HepG2 (cell line): Measurements from ENCODE around the gene TMEM116. TPM values are rescaled to one million over a fixed set of nuclear protein-coding genes. Genes with fewer than 3 reads are reported as not detected.

ENCODE experiments used
- ATAC-seq: fragments of 200-7000 bp; cut with Tn5 transposase; 3 replicates; pipeline ENCODE4 v1.9.1; 2020; ENCODE audit warnings: mild to moderate bottlenecking, moderate library complexity
- BruUV-seq: library from RNA; stranded (reverse); fragments of 400-500 nt; replicated peaks from 2 replicates; lab custom pipeline; 2021; lab: Mats Ljungman, UMichigan
- CTCF ChIA-PET: fragments of 300-600 bp; formaldehyde crosslinking; extraction: SDS; loops from one replicate; lab custom pipeline; 2021; ENCODE audit warnings: low total read pairs, inconsistent platforms, low intra/inter-chr PET ratio; lab: Yijun Ruan, JAX
- POLR2A ChIA-PET: fragments of 350-600 bp; sonication (Branson Sonifier 250); formaldehyde crosslinking; loops from one replicate; lab custom pipeline; 2020; ENCODE audit warnings: antibody characterized with exemption, inconsistent platforms; lab: Yijun Ruan, JAX
- DNase-seq: peaks from one replicate; pipeline ENCODE4 v3.0.0-alpha.2; 2015; ENCODE audit warnings: low spot score
- FAIRE-seq: peaks from 3 replicates; lab custom pipeline; 2011; peaks lifted over from hg19 to GRCh38; lab: Jason Lieb, UNC
- H2AFZ ChIP-seq: one replicate; pipeline ENCODE4 v1.6.1; 2011; ENCODE audit warnings: low read length, inconsistent platforms
- H3K27ac ChIP-seq: fragments of 300-600 bp; 3 replicates; pipeline ENCODE4 v1.8.0; 2011; ENCODE audit warnings: mixed run types, mild to moderate bottlenecking, mixed read lengths, low read length, inconsistent platforms; ENCODE audit not compliant: insufficient read depth; ENCODE audit errors: extremely low read length
- H3K27me3 ChIP-seq, 2 experiments: fragments of 200-600 bp in 1 of 2; 2 replicates in 1 of 2; 3 replicates in 1 of 2; pipeline versions ENCODE4 v1.6.0 to v1.8.0; 2011; ENCODE audit warnings: low read length in 2 of 2, mild to moderate bottlenecking in 2 of 2, moderate library complexity in 2 of 2, inconsistent platforms in 1 of 2; ENCODE audit not compliant: insufficient read depth in 2 of 2, control insufficient read depth in 1 of 2
- H3K36me3 ChIP-seq, 2 experiments: fragments of 200-600 bp in 1 of 2; replicated peaks in 1 of 2; 2 replicates in 1 of 2; 3 replicates in 1 of 2; pipeline versions ENCODE4 v1.5.1 to v1.8.0; 2011; ENCODE audit warnings: low read length in 2 of 2, inconsistent platforms in 1 of 2; ENCODE audit not compliant: insufficient read depth in 2 of 2, control insufficient read depth in 1 of 2
- H3K4me1 ChIP-seq: 2 replicates; pipeline ENCODE4 v1.5.1; 2012; ENCODE audit warnings: low read length, inconsistent platforms; ENCODE audit not compliant: insufficient read depth
- H3K4me2 ChIP-seq: 2 replicates; pipeline ENCODE4 v1.6.0; 2011; ENCODE audit warnings: low read depth, low read length, inconsistent platforms
- H3K4me3 ChIP-seq, 3 experiments: fragments of 200-600 bp in 1 of 3; sonication (generic), shearing (Covaris generic) in 1 of 3; replicated peaks in 1 of 3; 2 replicates each; pipeline ENCODE4 v1.5.1; 2011 to 2016; ENCODE audit warnings: low read length in 3 of 3, inconsistent platforms in 2 of 3, low read depth in 2 of 3, mild to moderate bottlenecking in 2 of 3, control low read depth in 1 of 3, mixed read lengths in 1 of 3; ENCODE audit not compliant: insufficient read depth in 1 of 3
- H3K79me2 ChIP-seq: one replicate; pipeline ENCODE4 v1.6.1; 2011; ENCODE audit warnings: low read length, inconsistent platforms; ENCODE audit not compliant: insufficient read depth
- H3K9ac ChIP-seq: 2 replicates; pipeline ENCODE4 v1.6.0; 2011; ENCODE audit warnings: mild to moderate bottlenecking, low read depth, low read length, inconsistent platforms; ENCODE audit not compliant: insufficient read depth
- H3K9me3 ChIP-seq: 2 replicates; pipeline ENCODE4 v1.5.1; 2012; ENCODE audit warnings: mild to moderate bottlenecking, low read length
- H4K20me1 ChIP-seq: 2 replicates; pipeline ENCODE4 v1.6.0; 2011; ENCODE audit warnings: inconsistent platforms, mild to moderate bottlenecking, low read length, moderate library complexity; ENCODE audit not compliant: insufficient read depth
- CEBPB ChIP-seq: IDR thresholded peaks from 2 replicates; pipeline ENCODE4 v1.6.1; 2011; ENCODE audit warnings: low read depth, low read length, improper control_type of control experiment, borderline replicate concordance
- CEBPG ChIP-seq: IDR thresholded peaks from 2 replicates; pipeline ENCODE4 v1.6.1; 2016
- FOXA1 ChIP-seq, 2 experiments: fragments of 450-650 bp in 1 of 2; sonication (generic) in 1 of 2; formaldehyde crosslinking in 1 of 2; IDR thresholded peaks; 2 replicates each; pipeline versions ENCODE4 v1.4.0 to v1.6.1; 2016 to 2020; ENCODE audit warnings: missing genetic modification reagents in 1 of 2
- HNF4A ChIP-seq: sonication (generic); formaldehyde crosslinking; IDR thresholded peaks from 2 replicates; pipeline ENCODE4 v1.4.0; 2020; ENCODE audit warnings: missing genetic modification reagents
- JUND ChIP-seq: sonication (generic); formaldehyde crosslinking; IDR thresholded peaks from 2 replicates; pipeline ENCODE4 v1.8.0; 2022; ENCODE audit warnings: mild to moderate bottlenecking, missing genetic modification reagents
- NBN ChIP-seq: fragments of 450-650 bp; conservative IDR thresholded peaks from 2 replicates; pipeline ENCODE4 v1.6.1; 2017
- PITX1 ChIP-seq: sonication (generic); formaldehyde crosslinking; IDR thresholded peaks from 2 replicates; pipeline ENCODE4 v1.5.1; 2020; ENCODE audit warnings: mild to moderate bottlenecking, missing genetic modification reagents
- SOX13 ChIP-seq, 3 experiments: fragments of 450-650 bp in 1 of 3; sonication (generic) in 1 of 3; formaldehyde crosslinking in 1 of 3; IDR thresholded peaks in 2 of 3; conservative IDR thresholded peaks in 1 of 3; 2 replicates each; pipeline versions ENCODE4 v1.5.0 to v1.6.1; 2016 to 2020; ENCODE audit warnings: antibody characterized with exemption in 1 of 3, mild to moderate bottlenecking in 1 of 3, missing compliant biosample characterization in 1 of 3, missing genetic modification reagents in 1 of 3, moderate library complexity in 1 of 3
- SOX5 ChIP-seq: IDR thresholded peaks from 2 replicates; pipeline ENCODE4 v1.6.1; 2016; ENCODE audit warnings: borderline replicate concordance
- TSC22D2 ChIP-seq: sonication (generic); formaldehyde crosslinking; IDR thresholded peaks from 2 replicates; pipeline ENCODE4 v1.5.1; 2020; ENCODE audit warnings: missing genetic modification reagents, mild to moderate bottlenecking, borderline replicate concordance
- ZNF12 ChIP-seq: sonication (generic); formaldehyde crosslinking; IDR thresholded peaks from 2 replicates; pipeline ENCODE4 v1.5.0; 2020; ENCODE audit warnings: missing genetic modification reagents
- ZNF253 ChIP-seq: sonication (generic); formaldehyde crosslinking; IDR thresholded peaks from 2 replicates; pipeline ENCODE4 v1.8.0; 2022; ENCODE audit warnings: mild to moderate bottlenecking, missing genetic modification reagents, borderline replicate concordance
- ZNF274 ChIP-seq: sonication (generic); formaldehyde crosslinking; IDR thresholded peaks from 2 replicates; pipeline ENCODE4 v1.5.1; 2020; ENCODE audit warnings: mild to moderate bottlenecking, missing genetic modification reagents
- ZNF556 ChIP-seq: sonication (generic); formaldehyde crosslinking; IDR thresholded peaks from 2 replicates; pipeline ENCODE4 v1.4.0; 2020; ENCODE audit warnings: mild to moderate bottlenecking, missing genetic modification reagents, borderline replicate concordance
- WGBS: methylation state at CpG from one replicate; pipeline ENCODE4 v1.1.6; 2017; ENCODE audit warnings: low lambda C conversion rate; 5-methylcytosine and 5-hydroxymethylcytosine counted together
- in situ Hi-C: cut with HindIII; loops from 2 replicates; pipeline ENCODE4 v1.10.0; 2017; ENCODE audit warnings: low pct_unique_long_range_greater_than_20kb; ENCODE audit not compliant: extremely low pct_ligation_motif_present
- intact Hi-C: fragments of 100-400 bp; cut with micrococcal nuclease; formaldehyde crosslinking; loops from one replicate; pipeline ENCODE4 v1.10.0; 2022; ENCODE audit not compliant: unreplicated experiment
- polyA plus RNA-seq, 8 experiments: library from polyadenylated mRNA; depleted of rRNA in 3 of 8; stranded (reverse) in 7 of 8; unstranded in 1 of 8; fragments of >200 nt; fragmentation: Illumina TruSeq in 4 of 8; extraction: Trizol in 4 of 8; gene quantifications; 2 replicates each; pipeline versions ENCODE4 v1.2.1 to v1.2.3, GENCODE V29; 2011 to 2016; ENCODE audit warnings: low read depth in 4 of 8, missing spikeins in 1 of 8, mixed read lengths in 1 of 8; ENCODE audit not compliant: insufficient read depth in 1 of 8
- total RNA-seq, 5 experiments: library from RNA; depleted of rRNA; stranded (reverse); fragments of >200 nt; fragmentation: Illumina TruSeq; extraction: Trizol; gene quantifications; 2 replicates each; pipeline ENCODE4 v1.2.3, GENCODE V29; 2016; ENCODE audit warnings: low read depth in 1 of 5

Gene TMEM116
- total and polyA plus RNA-seq, 2 of the 13 experiments (the other 11 are each of a cell fraction or from before 2014, with no cell fraction given) = 14.0 to 17.8 TPM

GRCh38 chr12:111954969-111955368, 58.0 kb downstream of the TMEM116 start:
- ATAC-seq (no peak), DNase-seq (no peak), FAIRE-seq (no peak)
- H3K79me2 ChIP-seq = no peaks in the 10 kb centered on the region
- H3K4me1 ChIP-seq = peaks cover 9% of the 10 kb centered on the region
- no peak overlapping the region for H3K9ac ChIP-seq
- no peaks in the 10 kb centered on the region for H3K36me3 ChIP-seq
- ChIA-PET POLR2A (no interaction called here), CTCF (no interaction called here)
- TF ChIP-seq ZNF253 (CRISPR knock-in tag) = peak; percentile 96
- no peak for TF ChIP-seq NBN
- H2AFZ ChIP-seq = no peak overlapping the region
- BruUV-seq = no TSS peak
- no peaks in the 10 kb centered on the region for H4K20me1 ChIP-seq
- H3K4me2 ChIP-seq = no peak overlapping the region
- in situ Hi-C loops (no loop called here), intact Hi-C loops (no loop called here)
- 45% methylated on average over 5 of the region's 5 CpGs for WGBS
- no peaks in the 10 kb centered on the region for H3K27me3 ChIP-seq
- H3K4me3 ChIP-seq = no peak overlapping the region
- H3K27ac ChIP-seq = no peak overlapping the region
- peaks cover 24% of the 10 kb centered on the region for H3K9me3 ChIP-seq

GRCh38 chr12:111953455-111953854, 59.5 kb downstream of the TMEM116 start:
- Histone ChIP-seq H3K9me3 (peaks cover 24% of the 10 kb centered on the region), H4K20me1 (no peaks in the 10 kb centered on the region), H3K36me3 (no peaks in the 10 kb centered on the region), H3K9ac (no peak overlapping the region), H2AFZ (no peak overlapping the region), H3K27me3 (no peaks in the 10 kb centered on the region), H3K27ac (no peak overlapping the region), H3K79me2 (no peaks in the 10 kb centered on the region), H3K4me1 (peaks cover 9% of the 10 kb centered on the region), H3K4me3 (no peak overlapping the region), H3K4me2 (no peak overlapping the region)
- WGBS = 63% methylated on average over 4 of the region's 4 CpGs
- ChIA-PET CTCF (no interaction called here), POLR2A (no interaction called here)
- BruUV-seq = no TSS peak
- DNase-seq (peak; percentile 33), ATAC-seq (no peak), FAIRE-seq (peak; percentile 18)
- intact Hi-C loops (no loop called here), in situ Hi-C loops (no loop called here)
- TF ChIP-seq CEBPG (peak; percentile 41; the same call in 1 of the 2 replicates), ZNF12 (CRISPR knock-in tag) (no peak), FOXA1 (IDR thresholded peaks at IDR 0.05) (no peak), FOXA1 (CRISPR knock-in tag; IDR thresholded peaks at IDR 0.05) (no peak), SOX13 (IDR thresholded peaks at IDR 0.05) (no peak), SOX13 (CRISPR knock-in tag; conservative IDR thresholded peaks at IDR 0.05 in 1 of 2, IDR thresholded peaks at IDR 0.05 in 1 of 2) (0 out of 4 replicates have a peak, but pooled peaks of 1 of the 2 experiments have one; percentile 19), SOX5 (CRISPR knock-in tag) (no peak), ZNF274 (CRISPR knock-in tag) (no peak), HNF4A (peak; percentile 41), CEBPB (peak; percentile 76), ZNF556 (CRISPR knock-in tag) (no peak), TSC22D2 (CRISPR knock-in tag) (no peak), JUND (CRISPR knock-in tag) (no peak), PITX1 (peak; percentile 33; the same call in 1 of the 2 replicates)
